Sigmoid colon (tissue), 7 donors: Measurements from ENCODE around the gene NUTM2D. TPM values are rescaled to one million over a fixed set of nuclear protein-coding genes. Genes with fewer than 3 reads are reported as not detected.
"Not testable (repeated sequence)": the region's sequence is repeated elsewhere in the genome, so short reads cannot be mapped to it uniquely, and the experiment has no call there.

Experiments
- DNase-seq: peaks from one replicate; pipeline ENCODE4 v3.0.0-alpha.2; 2019
- H3K27ac ChIP-seq, 4 donors: fragments of 200-600 bp; sonication (generic); one replicate each; pipeline ENCODE4 v1.5.1; 2016 to 2019; ENCODE audit warnings: mild to moderate bottlenecking in 1 of 4
- H3K27me3 ChIP-seq, 3 donors: fragments of 200-600 bp; sonication (generic); one replicate each; pipeline ENCODE4 v1.5.1; 2019; ENCODE audit warnings: mild to moderate bottlenecking in 1 of 3
- H3K36me3 ChIP-seq, 4 donors: fragments of 200-600 bp; sonication (generic); one replicate each; pipeline ENCODE4 v1.5.1; 2016 to 2019
- H3K4me1 ChIP-seq, 4 donors: fragments of 200-600 bp; sonication (generic); one replicate each; pipeline ENCODE4 v1.5.1; 2017 to 2019
- H3K4me3 ChIP-seq, 4 donors: fragments of 200-600 bp; sonication (generic); one replicate each; pipeline ENCODE4 v1.5.1; 2017 to 2019; ENCODE audit warnings: mild to moderate bottlenecking in 2 of 4, moderate library complexity in 1 of 4
- H3K9me3 ChIP-seq, 4 donors: fragments of 200-600 bp in 3 of 4; sonication (generic) in 3 of 4; one replicate each; pipeline versions ENCODE4 v1.5.1 to v1.6.1; 2013 to 2019
- WGBS, 2 donors: extraction: QIAGEN DNeasy Blood & Tissue Kit; methylation state at CpG; one replicate each; pipeline ENCODE4 v1.1.7; 2013; 5-methylcytosine and 5-hydroxymethylcytosine counted together
- intact Hi-C: fragments of 100-400 bp; cut with DNase I; formaldehyde crosslinking; loops from one replicate; pipeline ENCODE4 v1.15.1; 2023
- polyA plus RNA-seq, 3 donors: library from polyadenylated mRNA; stranded (reverse); fragments of 200-250 nt; gene quantifications; one replicate each; pipeline ENCODE4 v1.2.3, GENCODE V29; 2013
- small RNA-seq, 3 donors: library from RNA; depleted of rRNA; stranded (forward); fragments of <200 nt; gene quantifications; one replicate each; pipeline ENCODE3, GENCODE V24; 2016
- total RNA-seq, 4 donors: library from RNA; depleted of rRNA; stranded (reverse); fragments of >200 nt; gene quantifications; one replicate each; pipeline ENCODE4 v1.1.0, GENCODE V29; 2016
- donor health status: healthy with polysubstance abuse.
- donor health status: Bipolar disorder and iron deficiency.
- donor health status: healthy.

Gene NUTM2D
- total and polyA plus RNA-seq, 7 donors = 1.1 to 17.1 (median 3.3) TPM

DNA sequence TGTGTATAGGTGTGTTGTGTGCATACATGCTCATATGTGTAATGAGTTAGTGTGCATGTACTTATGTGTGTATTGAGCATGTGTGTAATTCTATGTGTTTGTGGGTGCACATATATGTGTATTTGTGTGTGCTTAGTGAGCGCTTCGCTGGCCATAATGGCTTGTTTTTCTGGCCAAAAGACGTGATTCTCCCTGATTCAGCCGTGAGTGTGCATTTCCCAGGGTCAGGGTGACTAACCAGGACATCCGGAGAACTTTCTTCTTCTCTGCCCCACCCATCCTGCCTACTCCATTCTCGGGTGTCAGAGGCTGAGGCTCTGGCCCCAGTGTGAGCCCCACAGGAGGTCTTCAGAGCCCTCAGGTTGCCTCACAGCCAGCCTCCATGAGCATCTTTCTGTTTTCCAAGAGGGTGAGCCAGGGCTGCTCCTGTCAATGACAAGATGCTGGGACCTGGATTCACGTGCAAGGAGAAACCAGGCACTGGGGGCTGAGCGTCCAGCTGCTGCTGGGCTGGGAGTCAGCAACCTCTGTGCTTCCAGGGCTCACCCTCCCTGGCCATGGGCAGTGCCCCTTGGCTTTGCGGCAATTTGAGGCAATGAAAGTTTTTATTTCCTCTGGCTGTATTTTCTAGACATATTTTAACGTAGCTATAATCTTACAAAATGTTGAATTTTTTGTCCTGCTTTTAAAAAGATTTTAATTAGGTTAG is 25.8 kb downstream of the NUTM2D start:
- H3K27me3 ChIP-seq, DNase-seq, H3K9me3 ChIP-seq, H3K4me1 ChIP-seq, H3K36me3 ChIP-seq, intact Hi-C loops, H3K27ac ChIP-seq, H3K4me3 ChIP-seq: not testable (repeated sequence)
- WGBS, 2 donors = 87 to 89% methylated on average over 8 of the region's 10 CpGs

- intact Hi-C loops, H3K27ac ChIP-seq: not testable (repeated sequence)
- 78 to 92% methylated on average over 5 of the region's 5 CpGs for WGBS, 2 donors
These were observed 26.7 kb downstream of the NUTM2D start for GRCh38 chr10:87384283-87384682.

DNA sequence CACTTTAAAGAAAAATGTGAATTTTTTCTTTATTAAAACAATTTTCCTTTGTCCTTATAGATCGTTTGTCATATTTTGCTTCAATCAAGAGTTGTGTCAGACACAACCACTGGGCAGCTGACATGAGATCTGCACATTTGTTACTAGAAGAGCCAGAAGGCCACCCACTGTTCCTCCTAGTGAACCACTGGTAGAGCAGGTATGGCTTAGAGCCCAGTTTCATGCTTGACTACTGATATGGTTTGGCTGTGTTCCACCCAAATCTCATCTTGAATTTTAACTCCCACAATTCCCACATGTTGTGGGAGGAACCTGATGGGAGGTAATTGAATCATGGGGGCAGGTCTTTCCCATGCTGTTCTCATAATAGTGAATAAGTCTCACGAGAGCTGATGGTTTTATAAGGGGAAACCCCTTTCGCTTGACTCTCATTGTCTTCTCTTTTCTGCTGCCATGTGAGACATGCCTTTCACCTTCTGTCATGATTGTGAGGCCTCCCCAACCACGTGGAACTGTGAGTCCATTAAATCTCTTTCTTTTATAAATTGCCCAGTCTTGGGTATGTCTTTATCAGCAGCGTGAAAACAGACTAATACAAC is 28.3 kb downstream of the NUTM2D start:
- H3K4me3 ChIP-seq, DNase-seq, H3K4me1 ChIP-seq, intact Hi-C loops, H3K36me3 ChIP-seq, H3K27ac ChIP-seq, H3K27me3 ChIP-seq, H3K9me3 ChIP-seq: not testable (repeated sequence)
- 62 to 70% methylated on average over 4 to 5 of the region's 5 CpGs for WGBS, 2 donors

More at GRCh38 chr10:87384283-87384682, 26.7 kb downstream of the NUTM2D start:
- not testable (repeated sequence) for DNase-seq, H3K36me3 ChIP-seq, H3K4me1 ChIP-seq, H3K4me3 ChIP-seq, H3K27me3 ChIP-seq, H3K9me3 ChIP-seq

DNA sequence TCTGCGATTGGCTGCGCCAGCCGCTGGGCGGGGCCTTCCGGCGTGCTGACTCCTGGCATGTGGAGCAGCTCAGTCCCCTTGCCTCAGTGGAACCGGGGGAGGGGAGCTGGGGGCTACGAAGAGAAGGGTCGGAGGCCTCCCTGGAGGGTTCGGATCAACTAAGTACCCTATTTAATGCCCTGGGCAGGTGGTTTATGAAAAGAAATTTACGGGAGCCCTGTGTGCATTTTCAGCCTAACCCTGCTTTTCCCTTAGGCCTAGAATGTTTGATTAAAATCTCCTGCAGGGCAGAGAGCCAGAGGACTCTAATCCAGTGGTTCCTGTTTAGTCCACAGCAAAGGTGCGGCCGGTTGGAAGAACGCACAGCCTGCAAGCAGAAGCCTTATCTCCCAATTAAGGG is 33.8 kb downstream of the NUTM2D start:
- H3K9me3 ChIP-seq, H3K36me3 ChIP-seq, intact Hi-C loops, H3K27ac ChIP-seq, H3K4me3 ChIP-seq, DNase-seq, H3K4me1 ChIP-seq, H3K27me3 ChIP-seq: not testable (repeated sequence)
- 48 to 60% methylated on average over 13 of the region's 14 CpGs for WGBS, 2 donors

- H3K4me3 ChIP-seq, H3K36me3 ChIP-seq, intact Hi-C loops, H3K4me1 ChIP-seq, H3K9me3 ChIP-seq, DNase-seq, H3K27me3 ChIP-seq, H3K27ac ChIP-seq: not testable (repeated sequence)
- 93 to 94% methylated on average over 2 of the region's 2 CpGs for WGBS, 2 donors
These were observed 38.7 kb downstream of the NUTM2D start for GRCh38 chr10:87396206-87396605.

- H3K36me3 ChIP-seq, H3K27ac ChIP-seq, DNase-seq, H3K4me3 ChIP-seq, H3K9me3 ChIP-seq, H3K4me1 ChIP-seq, H3K27me3 ChIP-seq, intact Hi-C loops: not testable (repeated sequence)
- 85 to 86% methylated on average over 1 of the region's 2 CpGs for WGBS, 2 donors
These were observed 40.9 kb downstream of the NUTM2D start for GRCh38 chr10:87398436-87398835.

GRCh38 chr10:87407516-87408467 is 50.2 kb downstream of the NUTM2D start:
- intact Hi-C loops, H3K4me1 ChIP-seq, H3K36me3 ChIP-seq, H3K9me3 ChIP-seq, DNase-seq, H3K27ac ChIP-seq: not testable (repeated sequence)
- 15 to 45% methylated on average over 31 to 33 of the region's 36 CpGs for WGBS, 2 donors
- H3K27me3 ChIP-seq = peaks cover 0 to 19% (median 0%) of the 10 kb centered on the region in 3 donors
- peak overlapping the region in 1 of 4 donors; percentile 15 for H3K4me3 ChIP-seq

DNA sequence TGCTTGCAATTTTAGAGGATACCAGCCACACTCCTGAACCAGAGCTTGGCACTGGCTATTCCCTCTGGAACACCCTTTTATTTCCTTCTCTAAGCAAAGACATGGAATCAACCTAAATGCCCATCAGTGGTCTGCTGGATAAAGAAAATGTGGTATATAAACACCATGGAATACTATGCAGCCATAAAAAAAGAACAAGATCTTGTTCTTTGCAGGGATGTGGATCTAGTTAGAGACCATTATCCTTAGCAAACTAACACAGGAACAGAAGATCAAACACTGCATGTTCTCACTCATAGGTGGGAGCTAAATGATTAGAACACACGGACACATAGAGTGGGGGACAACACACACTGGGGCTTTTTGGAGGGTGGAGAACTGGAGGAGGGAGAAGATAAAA is 56.4 kb downstream of the NUTM2D start:
- H3K4me3 ChIP-seq, H3K27ac ChIP-seq, intact Hi-C loops, H3K4me1 ChIP-seq, H3K9me3 ChIP-seq, H3K27me3 ChIP-seq, H3K36me3 ChIP-seq, DNase-seq: not testable (repeated sequence)
- 95% methylated on average over 1 of the region's 1 CpG for WGBS, 2 donors

Small RNA genes lying within 50 kb of the gene (small RNA-seq; reads per million reads assigned to genes)
- 0 reads per million in 3 donors for gene AL355334.1

Other genes with a start within 250 kb of the NUTM2D start
- gene NUTM2A, start 132.3 kb upstream of the NUTM2D start, total RNA-seq = 1 to 10 TPM in 3 of 4 donors, under 1 TPM in 1; 0.83 to 2.1 (median 1.3) TPM
- gene NUTM2A, start 132.3 kb upstream of the NUTM2D start, polyA plus RNA-seq = 1 to 10 TPM in 2 of 3 donors, under 1 TPM in 1; 0.60 to 5.3 (median 4.1) TPM
- 10 to 100 TPM in 3 of 4 donors, 1 to 10 TPM in 1; 9.2 to 20.9 (median 11.0) TPM for gene MINPP1, start 147.1 kb downstream of the NUTM2D start, total RNA-seq
- gene MINPP1, start 147.1 kb downstream of the NUTM2D start, polyA plus RNA-seq = 10 to 100 TPM in 2 of 3 donors, 1 to 10 TPM in 1; 4.2 to 15.1 (median 14.1) TPM